Esophagus squamous epithelium (tissue), 4 donors: Measurements from ENCODE around the gene TUBB2B.

ENCODE experiments used
- POLR2A ChIP-seq, 4 donors: fragments of 450-650 bp; IDR thresholded peaks; one replicate each; pipeline ENCODE4 v1.6.1; 2017; ENCODE audit warnings: antibody characterized with exemption in 4 of 4, mild to moderate bottlenecking in 4 of 4, moderate library complexity in 3 of 4
- TF ChIP-seq, protein P1 (sequence below), 6 experiments: fragments of 450-650 bp in 4 of 6; fragments of 200-600 bp in 2 of 6; sonication (generic) in 2 of 6; IDR thresholded peaks; one replicate each; pipeline ENCODE4 v1.5.1; 2016 to 2019; ENCODE audit warnings: antibody characterized with exemption in 6 of 6, mild to moderate bottlenecking in 4 of 6, moderate library complexity in 4 of 6

DNA sequence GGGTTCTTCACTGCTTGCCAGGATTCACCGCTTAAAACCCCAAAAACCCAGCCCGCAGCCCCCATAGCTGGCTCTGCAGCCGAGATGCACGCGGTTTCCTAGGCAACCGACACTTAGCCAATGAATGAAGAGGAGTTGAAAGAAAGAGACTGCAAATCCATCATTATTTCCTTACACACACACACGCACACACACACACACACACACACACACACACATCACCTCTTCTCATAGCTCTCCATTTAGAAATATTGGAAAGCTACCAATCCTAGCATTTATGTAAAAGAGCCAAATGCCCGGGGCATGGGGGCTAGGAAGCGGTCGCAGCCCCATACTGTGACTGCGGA, 3.4 kb upstream of the TUBB2B start:
- TF ChIP-seq, protein P1, sequence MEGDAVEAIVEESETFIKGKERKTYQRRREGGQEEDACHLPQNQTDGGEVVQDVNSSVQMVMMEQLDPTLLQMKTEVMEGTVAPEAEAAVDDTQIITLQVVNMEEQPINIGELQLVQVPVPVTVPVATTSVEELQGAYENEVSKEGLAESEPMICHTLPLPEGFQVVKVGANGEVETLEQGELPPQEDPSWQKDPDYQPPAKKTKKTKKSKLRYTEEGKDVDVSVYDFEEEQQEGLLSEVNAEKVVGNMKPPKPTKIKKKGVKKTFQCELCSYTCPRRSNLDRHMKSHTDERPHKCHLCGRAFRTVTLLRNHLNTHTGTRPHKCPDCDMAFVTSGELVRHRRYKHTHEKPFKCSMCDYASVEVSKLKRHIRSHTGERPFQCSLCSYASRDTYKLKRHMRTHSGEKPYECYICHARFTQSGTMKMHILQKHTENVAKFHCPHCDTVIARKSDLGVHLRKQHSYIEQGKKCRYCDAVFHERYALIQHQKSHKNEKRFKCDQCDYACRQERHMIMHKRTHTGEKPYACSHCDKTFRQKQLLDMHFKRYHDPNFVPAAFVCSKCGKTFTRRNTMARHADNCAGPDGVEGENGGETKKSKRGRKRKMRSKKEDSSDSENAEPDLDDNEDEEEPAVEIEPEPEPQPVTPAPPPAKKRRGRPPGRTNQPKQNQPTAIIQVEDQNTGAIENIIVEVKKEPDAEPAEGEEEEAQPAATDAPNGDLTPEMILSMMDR (IDR thresholded peaks at IDR 0.05), result no peak
- TF ChIP-seq POLR2A (IDR thresholded peaks at IDR 0.05), result no peak
